K562 (cell line): ENCODE results near the gene RAD50. TPM values are rescaled to one million over a fixed set of nuclear protein-coding genes. Genes with fewer than 3 reads are reported as not detected.

Experiments
- ATAC-seq: fragments of 200-7000 bp; cut with Tn5 transposase; 3 replicates; pipeline ENCODE4 v1.9.1; 2020; ENCODE audit warnings: moderate library complexity
- BruUV-seq: library from RNA; stranded (reverse); fragments of 400-500 nt; replicated peaks from 2 replicates; lab custom pipeline; 2021; lab: Mats Ljungman, UMichigan
- CTCF ChIA-PET: fragments of 300-600 bp; formaldehyde crosslinking; extraction: SDS; loops from one replicate; lab custom pipeline; 2021; ENCODE audit warnings: low intra/inter-chr PET ratio; lab: Yijun Ruan, JAX
- POLR2A ChIA-PET: fragments of 300-600, 350-650 bp; sonication (Branson Sonifier 250); formaldehyde crosslinking; extraction: SDS; loops from one replicate; lab custom pipeline; 2021; ENCODE audit warnings: antibody characterized with exemption, inconsistent platforms; lab: Yijun Ruan, JAX
- DNase-seq, 4 experiments: peaks; one replicate each; pipeline versions ENCODE4 v3.0.0 to v3.0.0-alpha.2; 2011 to 2018; ENCODE audit warnings: low spot score in 3 of 4, mixed read lengths in 3 of 4; ENCODE audit errors: extremely low read depth in 1 of 4
- FAIRE-seq: peaks from 2 replicates; lab custom pipeline; 2011; peaks lifted over from hg19 to GRCh38; lab: Jason Lieb, UNC
- H2AFZ ChIP-seq: 2 replicates; pipeline ENCODE4 v1.6.0; 2011; ENCODE audit warnings: low read depth, low read length, control low read depth, inconsistent platforms
- H3K27ac ChIP-seq: fragments of 200-600 bp; 3 replicates; pipeline ENCODE4 v1.8.0; 2011; ENCODE audit warnings: low read depth, mild to moderate bottlenecking, control low read depth, inconsistent platforms, low read length, moderate library complexity, mixed read lengths; ENCODE audit errors: extremely low read depth
- H3K27me3 ChIP-seq, 2 experiments: fragments of 300-600 bp in 1 of 2; 2 replicates in 1 of 2; 3 replicates in 1 of 2; pipeline versions ENCODE4 v1.6.0 to v1.8.0; 2011; ENCODE audit warnings: inconsistent platforms in 2 of 2, low read length in 2 of 2, mild to moderate bottlenecking in 1 of 2, mixed read lengths in 1 of 2, moderate library complexity in 1 of 2; ENCODE audit not compliant: control insufficient read depth in 2 of 2, insufficient read depth in 2 of 2
- H3K36me3 ChIP-seq: fragments of 300-600 bp; 3 replicates; pipeline ENCODE4 v1.8.0; 2011; ENCODE audit warnings: mild to moderate bottlenecking, low read length, inconsistent platforms; ENCODE audit not compliant: control insufficient read depth, insufficient read depth
- H3K4me1 ChIP-seq, 2 experiments: fragments of 200-600 bp in 1 of 2; replicated peaks in 1 of 2; 2 replicates in 1 of 2; 3 replicates in 1 of 2; pipeline versions ENCODE4 v1.5.1 to v1.8.0; 2011; ENCODE audit warnings: inconsistent platforms in 2 of 2, low read length in 2 of 2, mild to moderate bottlenecking in 1 of 2, mixed read lengths in 1 of 2, moderate library complexity in 1 of 2; ENCODE audit not compliant: control insufficient read depth in 2 of 2, insufficient read depth in 2 of 2
- H3K4me2 ChIP-seq: 2 replicates; pipeline ENCODE4 v1.6.1; 2011; ENCODE audit warnings: low read length, control low read depth, inconsistent platforms, mixed read lengths; ENCODE audit not compliant: insufficient read depth
- H3K4me3 ChIP-seq: fragments of 200-600 bp; sonication (generic), shearing (Covaris generic); 2 replicates; pipeline ENCODE4 v1.5.1; 2016; ENCODE audit warnings: control low read depth, inconsistent platforms
- H3K79me2 ChIP-seq: fragments of 200-600 bp; 3 replicates; pipeline ENCODE4 v1.8.0; 2011; ENCODE audit warnings: low read length, inconsistent platforms; ENCODE audit not compliant: control insufficient read depth, insufficient read depth
- H3K9ac ChIP-seq, 2 experiments: 2 replicates each; pipeline versions ENCODE4 v1.6.0 to v1.6.1; 2011; ENCODE audit warnings: low read depth in 2 of 2, low read length in 2 of 2, control low read depth in 1 of 2, inconsistent platforms in 1 of 2, mild to moderate bottlenecking in 1 of 2, mixed read lengths in 1 of 2; ENCODE audit not compliant: insufficient read depth in 1 of 2
- H3K9me1 ChIP-seq: one replicate; pipeline ENCODE4 v1.6.0; 2011; ENCODE audit warnings: inconsistent platforms, mild to moderate bottlenecking, low read length, moderate library complexity; ENCODE audit not compliant: control insufficient read depth, insufficient read depth
- H3K9me3 ChIP-seq: replicated peaks from 2 replicates; pipeline ENCODE4 v1.5.1; 2011; ENCODE audit warnings: low read depth, low read length, inconsistent platforms; ENCODE audit not compliant: control insufficient read depth, insufficient read depth
- H4K20me1 ChIP-seq: replicated peaks from 2 replicates; pipeline ENCODE4 v1.6.1; 2011; ENCODE audit warnings: low read length, inconsistent platforms, mixed read lengths; ENCODE audit not compliant: control insufficient read depth, insufficient read depth
- ARHGAP35 ChIP-seq: fragments of 450-650 bp; IDR thresholded peaks from 2 replicates; pipeline ENCODE4 v1.6.1; 2018; ENCODE audit not compliant: partially characterized antibody
- ARID2 ChIP-seq: fragments of 450-650 bp; IDR thresholded peaks from 2 replicates; pipeline ENCODE4 v1.6.1; 2017; ENCODE audit warnings: antibody characterized with exemption, mild to moderate bottlenecking
- BCOR ChIP-seq: fragments of 450-650 bp; IDR thresholded peaks from 2 replicates; pipeline ENCODE4 v1.6.1; 2016
- MYNN ChIP-seq, 2 experiments: sonication (generic); formaldehyde crosslinking in 1 of 2; IDR thresholded peaks; 2 replicates each; pipeline versions ENCODE4 v1.5.0 to v1.6.1; 2016 to 2020; ENCODE audit warnings: antibody characterized with exemption in 1 of 2, missing genetic modification reagents in 1 of 2
- NCOA2 ChIP-seq, 2 experiments: fragments of 450-650 bp; IDR thresholded peaks; 2 replicates each; pipeline ENCODE4 v1.6.1; 2018; ENCODE audit warnings: mild to moderate bottlenecking in 2 of 2, moderate library complexity in 1 of 2; ENCODE audit not compliant: partially characterized antibody in 2 of 2
- RAD21 ChIP-seq, 2 experiments: fragments of 250-450 bp in 1 of 2; fragments of 450-650 bp in 1 of 2; sonication (Bioruptor Pico) in 1 of 2; formaldehyde crosslinking in 1 of 2; IDR thresholded peaks in 1 of 2; conservative IDR thresholded peaks in 1 of 2; 2 replicates each; pipeline versions ENCODE4 v1.4.0 to v1.8.0; 2020 to 2022; ENCODE audit warnings: mild to moderate bottlenecking in 2 of 2, moderate library complexity in 1 of 2
- RBBP5 ChIP-seq: fragments of 200-600 bp; sonication (generic); IDR thresholded peaks from 2 replicates; pipeline ENCODE4 v1.6.1; 2012; ENCODE audit warnings: borderline replicate concordance, mild to moderate bottlenecking, low read length, control low read depth, inconsistent platforms; ENCODE audit not compliant: insufficient read depth, poor library complexity, severe bottlenecking
- SRSF9 ChIP-seq: fragments of 200-400 bp; formaldehyde crosslinking; IDR thresholded peaks from 2 replicates; pipeline ENCODE4 v1.6.1; 2017; ENCODE audit warnings: low read depth, low read length, borderline replicate concordance
- ZKSCAN8 ChIP-seq: fragments of 200-800 bp; sonication (Bioruptor generic); IDR thresholded peaks from 2 replicates; pipeline ENCODE4 v1.6.1; 2016; ENCODE audit warnings: missing genetic modification characterization, missing compliant biosample characterization
- ZNF124 ChIP-seq: sonication (generic); formaldehyde crosslinking; IDR thresholded peaks from 2 replicates; pipeline ENCODE4 v1.8.1; 2022; ENCODE audit warnings: missing genetic modification reagents
- ZNF274 ChIP-seq: IDR thresholded peaks from 2 replicates; pipeline ENCODE4 v1.6.1; 2011; ENCODE audit warnings: low read depth, mild to moderate bottlenecking, low read length, moderate library complexity, borderline replicate concordance
- ZNF583 ChIP-seq: fragments of 250-450 bp; sonication (Bioruptor Pico); IDR thresholded peaks from 2 replicates; pipeline ENCODE4 v1.4.0; 2020
- WGBS: fragments of 100-300 bp; shearing (Covaris generic); methylation state at CpG from one replicate; pipeline ENCODE4 v1.1.6; 2016; ENCODE audit warnings: low coverage, mixed read lengths; ENCODE audit not compliant: insufficient coverage; ENCODE audit errors: missing lambda C conversion rate; 5-methylcytosine and 5-hydroxymethylcytosine counted together
- in situ Hi-C: fragments of 300-500 bp; cut with MboI; formaldehyde crosslinking; loops from 4 replicates; pipeline ENCODE4 v1.15.0; 2018; ENCODE audit warnings: inconsistent platforms, mixed read lengths
- intact Hi-C: fragments of 100-400 bp; cut with micrococcal nuclease; formaldehyde crosslinking; loops from 2 replicates; pipeline ENCODE4 v1.14.2; 2022
- polyA plus RNA-seq, 8 experiments: library from polyadenylated mRNA; depleted of rRNA in 4 of 8; stranded (reverse) in 5 of 8; unstranded in 3 of 8; fragments of >200 nt; fragmentation: Nextera tagmentation in 2 of 8; fragmentation: Illumina TruSeq in 1 of 8; extraction: Ambion mirVana in 2 of 8; extraction: Trizol in 1 of 8; gene quantifications; 2 replicates each; pipeline versions ENCODE4 v1.2.1 to v1.2.3, GENCODE V29; 2011 to 2014; ENCODE audit warnings: inconsistent platforms in 1 of 8, missing spikeins in 1 of 8
- total RNA-seq, 7 experiments: library from RNA; depleted of rRNA in 6 of 7; stranded (reverse); fragments of >200 nt in 6 of 7; fragmentation: Illumina TruSeq in 2 of 7; extraction: Trizol in 2 of 7; gene quantifications; 2 replicates each; pipeline versions ENCODE4 v1.2.1 to v1.2.3, GENCODE V29; 2011 to 2021; ENCODE audit warnings: low replicate concordance in 1 of 7
- TF ChIP-seq, protein P1 (sequence below): fragments of 200-800 bp; sonication (Bioruptor generic); IDR thresholded peaks from 2 replicates; pipeline ENCODE4 v1.6.1; 2017; ENCODE audit warnings: missing genetic modification characterization, missing compliant biosample characterization
- TF ChIP-seq, protein P2 (sequence below): fragments of 450-650 bp; conservative IDR thresholded peaks from 2 replicates; pipeline ENCODE4 v1.6.1; 2016; ENCODE audit warnings: missing genetic modification characterization, low read depth, mild to moderate bottlenecking, control low read depth, missing compliant biosample characterization

RAD50 gene
- total and polyA plus RNA-seq, 9 of the 15 experiments (the other 6 are each of a cell fraction or from before 2014, with no cell fraction given): 15.3 to 74.2 (median 44.1) TPM

GRCh38 chr5:132612846-132613245, 56.1 kb downstream of the RAD50 start:
- Histone ChIP-seq H3K4me1 (no peaks in the 10 kb centered on the region), H3K4me2 (no peak overlapping the region), H3K27ac (no peak overlapping the region), H3K27me3 (no peaks in the 10 kb centered on the region), H4K20me1 (no peaks in the 10 kb centered on the region), H2AFZ (no peak overlapping the region), H3K4me3 (no peak overlapping the region), H3K79me2 (no peaks in the 10 kb centered on the region), H3K9ac (no peak overlapping the region), H3K9me1 (no peaks in the 10 kb centered on the region), H3K36me3 (peaks cover 81% of the 10 kb centered on the region), H3K9me3 (no peaks in the 10 kb centered on the region)
- CTCF ChIA-PET: no interaction called here
- DNase-seq (no peak), FAIRE-seq (no peak), ATAC-seq (no peak)
- TF ChIP-seq, protein P1, sequence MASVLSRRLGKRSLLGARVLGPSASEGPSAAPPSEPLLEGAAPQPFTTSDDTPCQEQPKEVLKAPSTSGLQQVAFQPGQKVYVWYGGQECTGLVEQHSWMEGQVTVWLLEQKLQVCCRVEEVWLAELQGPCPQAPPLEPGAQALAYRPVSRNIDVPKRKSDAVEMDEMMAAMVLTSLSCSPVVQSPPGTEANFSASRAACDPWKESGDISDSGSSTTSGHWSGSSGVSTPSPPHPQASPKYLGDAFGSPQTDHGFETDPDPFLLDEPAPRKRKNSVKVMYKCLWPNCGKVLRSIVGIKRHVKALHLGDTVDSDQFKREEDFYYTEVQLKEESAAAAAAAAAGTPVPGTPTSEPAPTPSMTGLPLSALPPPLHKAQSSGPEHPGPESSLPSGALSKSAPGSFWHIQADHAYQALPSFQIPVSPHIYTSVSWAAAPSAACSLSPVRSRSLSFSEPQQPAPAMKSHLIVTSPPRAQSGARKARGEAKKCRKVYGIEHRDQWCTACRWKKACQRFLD (CRISPR knock-in tag): no peak
- TF ChIP-seq ZNF583 (CRISPR knock-in tag): no peak
- TF ChIP-seq ARID2: no peak
- intact Hi-C loops: no loop called here
- in situ Hi-C loops: no loop called here
- POLR2A ChIA-PET: interaction anchor here (0.7 kb wide), 1 partner anchor 11 kb away, joined by 3 read pairs; no protein-coding TSS in a partner anchor
- no TSS peak for BruUV-seq
- 100% methylated on average over 1 of the region's 1 CpG for WGBS

DNA sequence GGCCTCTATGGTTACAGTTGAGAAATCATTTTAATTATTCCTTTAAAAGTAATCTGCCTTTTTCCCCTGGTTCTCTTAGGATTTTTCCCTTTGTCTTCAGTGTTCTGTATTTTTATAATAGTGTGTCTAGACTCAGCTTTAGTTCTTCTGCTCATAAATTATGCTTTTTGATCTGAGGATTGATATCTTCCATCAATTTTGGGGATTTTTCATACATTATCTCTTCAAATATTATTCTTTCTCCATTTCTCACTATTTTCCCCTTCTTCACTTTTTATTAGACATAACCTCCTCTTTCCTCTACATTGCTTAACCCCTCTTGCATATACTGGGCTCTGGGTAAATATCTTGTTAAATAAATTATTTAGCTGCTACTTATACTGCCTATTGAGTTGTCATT, 64.9 kb downstream of the RAD50 start:
- no peak overlapping the region for H2AFZ ChIP-seq
- no peak for DNase-seq
- no peak overlapping the region for H3K4me3 ChIP-seq
- no peaks in the 10 kb centered on the region for H3K4me1 ChIP-seq
- no peak for FAIRE-seq
- CTCF ChIA-PET: no interaction called here
- POLR2A ChIA-PET: interaction anchor here (1.4 kb wide), 1 partner anchor 12 kb away, joined by 3 read pairs; no protein-coding TSS in a partner anchor
- intact Hi-C loops: no loop called here
- no peak overlapping the region for H3K27ac ChIP-seq
- in situ Hi-C loops: no loop called here
- H3K4me2 ChIP-seq: no peak overlapping the region
- no peaks in the 10 kb centered on the region for H3K9me1 ChIP-seq
- H4K20me1 ChIP-seq: no peaks in the 10 kb centered on the region
- BruUV-seq: no TSS peak
- peaks cover 74% of the 10 kb centered on the region for H3K36me3 ChIP-seq
- H3K27me3 ChIP-seq: no peaks in the 10 kb centered on the region
- H3K9me3 ChIP-seq: no peaks in the 10 kb centered on the region
- no peak for ATAC-seq
- H3K79me2 ChIP-seq: no peaks in the 10 kb centered on the region
- no peak overlapping the region for H3K9ac ChIP-seq
- TF ChIP-seq ZNF124 (CRISPR knock-in tag) (no peak), ARHGAP35 (no peak), MYNN (IDR thresholded peaks at IDR 0.05) (no peak), MYNN (CRISPR knock-in tag; IDR thresholded peaks at IDR 0.05) (no peak), NCOA2 (IDR thresholded peaks at IDR 0.05; ENCODE audit: partially characterized antibody in 2 of 2) (no peak), ZKSCAN8 (CRISPR knock-in tag) (no peak), RBBP5 (no peak), RAD21 (CRISPR knock-in tag; conservative IDR thresholded peaks at IDR 0.05 in 1 of 2, IDR thresholded peaks at IDR 0.05 in 1 of 2) (no peak), SRSF9 (no peak), BCOR (no peak), ZNF274 (no peak)
- TF ChIP-seq, protein P2, sequence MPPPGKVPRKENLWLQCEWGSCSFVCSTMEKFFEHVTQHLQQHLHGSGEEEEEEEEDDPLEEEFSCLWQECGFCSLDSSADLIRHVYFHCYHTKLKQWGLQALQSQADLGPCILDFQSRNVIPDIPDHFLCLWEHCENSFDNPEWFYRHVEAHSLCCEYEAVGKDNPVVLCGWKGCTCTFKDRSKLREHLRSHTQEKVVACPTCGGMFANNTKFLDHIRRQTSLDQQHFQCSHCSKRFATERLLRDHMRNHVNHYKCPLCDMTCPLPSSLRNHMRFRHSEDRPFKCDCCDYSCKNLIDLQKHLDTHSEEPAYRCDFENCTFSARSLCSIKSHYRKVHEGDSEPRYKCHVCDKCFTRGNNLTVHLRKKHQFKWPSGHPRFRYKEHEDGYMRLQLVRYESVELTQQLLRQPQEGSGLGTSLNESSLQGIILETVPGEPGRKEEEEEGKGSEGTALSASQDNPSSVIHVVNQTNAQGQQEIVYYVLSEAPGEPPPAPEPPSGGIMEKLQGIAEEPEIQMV (tag): no peak
